ENCODE measurements around the gene RO60. TPM values are rescaled to one million over a fixed set of nuclear protein-coding genes. Genes with fewer than 3 reads are reported as not detected.

Gene RO60
- polyA plus RNA-seq, 1 of the 3 experiments (the other 2 are of a cell fraction): 6.4 TPM

DNA sequence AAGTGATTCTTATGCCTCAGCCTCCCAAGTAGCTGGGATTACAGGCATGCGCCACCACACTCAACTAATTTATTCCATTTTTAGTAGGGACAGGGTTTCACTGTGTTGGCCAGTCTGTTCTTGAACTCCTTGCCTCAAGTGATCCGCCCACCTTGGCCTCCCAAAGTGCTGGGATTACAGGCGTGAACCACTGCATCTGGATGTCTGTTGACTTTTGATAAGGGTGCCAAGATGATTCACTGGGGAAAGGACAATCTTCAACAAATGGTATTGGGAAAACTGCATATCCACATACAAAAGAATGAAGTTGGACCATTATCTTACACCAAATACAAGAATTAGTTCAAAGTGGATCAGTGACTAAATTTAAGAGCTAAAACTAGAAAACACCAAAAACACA, 19.8 kb downstream of the RO60 start:
- WGBS (ENCODE audit: low lambda C conversion rate): 94% methylated on average over 3 of the region's 3 CpGs
- CTCF ChIA-PET: no interaction called here

More for the DNA sequence above, 19.8 kb downstream of the RO60 start:
- POLR2A ChIA-PET: no interaction called here
- Histone ChIP-seq H3F3A (replicated peaks; ENCODE audit: insufficient read depth) (peaks cover 4% of the 10 kb centered on the region), H3K4me1 (ENCODE audit: control insufficient read depth in 1 of 2, insufficient read depth in 2 of 2, low read depth in 1 of 2, low read length in 1 of 2) (no peaks in the 10 kb centered on the region), H3K79me2 (ENCODE audit: insufficient read depth) (peaks cover 20% of the 10 kb centered on the region; the same call in 1 of the 2 replicates), H3K4me3 (ENCODE audit: low read depth in 2 of 2, low read length in 1 of 2) (no peak overlapping the region), H3K9ac (no peak overlapping the region), H2AFZ (ENCODE audit: low read depth) (no peak overlapping the region), H3K4me2 (no peak overlapping the region), H3K27me3 (ENCODE audit: insufficient read depth) (no peaks in the 10 kb centered on the region), H3K9me3 (peaks cover 10% of the 10 kb centered on the region; the same call in 1 of the 2 replicates), H3K9me2 (no peaks in the 10 kb centered on the region), H3K36me3 (replicated peaks in 1 of 2; ENCODE audit: control insufficient read depth in 1 of 2, insufficient read depth in 2 of 2, low read length in 1 of 2) (peaks cover 75 to 82% of the 10 kb centered on the region in 2 experiments), H3K27ac (ENCODE audit: low read depth in 2 of 2, low read length in 1 of 2) (no peak overlapping the region), H4K20me1 (ENCODE audit: insufficient read depth) (peaks cover 4% of the 10 kb centered on the region; the same call in 1 of the 2 replicates)
- no peak for TF ChIP-seq FOXM1 (IDR thresholded peaks at IDR 0.05; ENCODE audit: low read depth)
- TF ChIP-seq TCF12 (IDR thresholded peaks at IDR 0.05): no peak
- TF ChIP-seq, protein P1, sequence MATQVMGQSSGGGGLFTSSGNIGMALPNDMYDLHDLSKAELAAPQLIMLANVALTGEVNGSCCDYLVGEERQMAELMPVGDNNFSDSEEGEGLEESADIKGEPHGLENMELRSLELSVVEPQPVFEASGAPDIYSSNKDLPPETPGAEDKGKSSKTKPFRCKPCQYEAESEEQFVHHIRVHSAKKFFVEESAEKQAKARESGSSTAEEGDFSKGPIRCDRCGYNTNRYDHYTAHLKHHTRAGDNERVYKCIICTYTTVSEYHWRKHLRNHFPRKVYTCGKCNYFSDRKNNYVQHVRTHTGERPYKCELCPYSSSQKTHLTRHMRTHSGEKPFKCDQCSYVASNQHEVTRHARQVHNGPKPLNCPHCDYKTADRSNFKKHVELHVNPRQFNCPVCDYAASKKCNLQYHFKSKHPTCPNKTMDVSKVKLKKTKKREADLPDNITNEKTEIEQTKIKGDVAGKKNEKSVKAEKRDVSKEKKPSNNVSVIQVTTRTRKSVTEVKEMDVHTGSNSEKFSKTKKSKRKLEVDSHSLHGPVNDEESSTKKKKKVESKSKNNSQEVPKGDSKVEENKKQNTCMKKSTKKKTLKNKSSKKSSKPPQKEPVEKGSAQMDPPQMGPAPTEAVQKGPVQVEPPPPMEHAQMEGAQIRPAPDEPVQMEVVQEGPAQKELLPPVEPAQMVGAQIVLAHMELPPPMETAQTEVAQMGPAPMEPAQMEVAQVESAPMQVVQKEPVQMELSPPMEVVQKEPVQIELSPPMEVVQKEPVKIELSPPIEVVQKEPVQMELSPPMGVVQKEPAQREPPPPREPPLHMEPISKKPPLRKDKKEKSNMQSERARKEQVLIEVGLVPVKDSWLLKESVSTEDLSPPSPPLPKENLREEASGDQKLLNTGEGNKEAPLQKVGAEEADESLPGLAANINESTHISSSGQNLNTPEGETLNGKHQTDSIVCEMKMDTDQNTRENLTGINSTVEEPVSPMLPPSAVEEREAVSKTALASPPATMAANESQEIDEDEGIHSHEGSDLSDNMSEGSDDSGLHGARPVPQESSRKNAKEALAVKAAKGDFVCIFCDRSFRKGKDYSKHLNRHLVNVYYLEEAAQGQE (IDR thresholded peaks at IDR 0.05; ENCODE audit: low read depth, low read length): no peak
- TF ChIP-seq, protein P2, sequence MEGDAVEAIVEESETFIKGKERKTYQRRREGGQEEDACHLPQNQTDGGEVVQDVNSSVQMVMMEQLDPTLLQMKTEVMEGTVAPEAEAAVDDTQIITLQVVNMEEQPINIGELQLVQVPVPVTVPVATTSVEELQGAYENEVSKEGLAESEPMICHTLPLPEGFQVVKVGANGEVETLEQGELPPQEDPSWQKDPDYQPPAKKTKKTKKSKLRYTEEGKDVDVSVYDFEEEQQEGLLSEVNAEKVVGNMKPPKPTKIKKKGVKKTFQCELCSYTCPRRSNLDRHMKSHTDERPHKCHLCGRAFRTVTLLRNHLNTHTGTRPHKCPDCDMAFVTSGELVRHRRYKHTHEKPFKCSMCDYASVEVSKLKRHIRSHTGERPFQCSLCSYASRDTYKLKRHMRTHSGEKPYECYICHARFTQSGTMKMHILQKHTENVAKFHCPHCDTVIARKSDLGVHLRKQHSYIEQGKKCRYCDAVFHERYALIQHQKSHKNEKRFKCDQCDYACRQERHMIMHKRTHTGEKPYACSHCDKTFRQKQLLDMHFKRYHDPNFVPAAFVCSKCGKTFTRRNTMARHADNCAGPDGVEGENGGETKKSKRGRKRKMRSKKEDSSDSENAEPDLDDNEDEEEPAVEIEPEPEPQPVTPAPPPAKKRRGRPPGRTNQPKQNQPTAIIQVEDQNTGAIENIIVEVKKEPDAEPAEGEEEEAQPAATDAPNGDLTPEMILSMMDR (IDR thresholded peaks at IDR 0.05): no peak
- TF ChIP-seq SMC3 (IDR thresholded peaks at IDR 0.05; ENCODE audit: low read depth, low read length): no peak
- no peak for TF ChIP-seq GATA2 (CRISPR knock-in tag; IDR thresholded peaks at IDR 0.05)
- TF ChIP-seq, protein P3, sequence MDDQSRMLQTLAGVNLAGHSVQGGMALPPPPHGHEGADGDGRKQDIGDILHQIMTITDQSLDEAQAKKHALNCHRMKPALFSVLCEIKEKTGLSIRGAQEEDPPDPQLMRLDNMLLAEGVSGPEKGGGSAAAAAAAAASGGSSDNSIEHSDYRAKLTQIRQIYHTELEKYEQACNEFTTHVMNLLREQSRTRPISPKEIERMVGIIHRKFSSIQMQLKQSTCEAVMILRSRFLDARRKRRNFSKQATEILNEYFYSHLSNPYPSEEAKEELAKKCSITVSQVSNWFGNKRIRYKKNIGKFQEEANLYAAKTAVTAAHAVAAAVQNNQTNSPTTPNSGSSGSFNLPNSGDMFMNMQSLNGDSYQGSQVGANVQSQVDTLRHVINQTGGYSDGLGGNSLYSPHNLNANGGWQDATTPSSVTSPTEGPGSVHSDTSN (IDR thresholded peaks at IDR 0.05): no peak
- TF ChIP-seq RAD21 (IDR thresholded peaks at IDR 0.05; ENCODE audit: low read length): no peak
- TF ChIP-seq FOSL2 (IDR thresholded peaks at IDR 0.05; ENCODE audit: borderline replicate concordance, low read depth): no peak
- no peak for TF ChIP-seq RFX5 (IDR thresholded peaks at IDR 0.05; ENCODE audit: low read length)
- TF ChIP-seq GABPA (IDR thresholded peaks at IDR 0.05; ENCODE audit: low read depth): no peak
- TF ChIP-seq, protein P4, sequence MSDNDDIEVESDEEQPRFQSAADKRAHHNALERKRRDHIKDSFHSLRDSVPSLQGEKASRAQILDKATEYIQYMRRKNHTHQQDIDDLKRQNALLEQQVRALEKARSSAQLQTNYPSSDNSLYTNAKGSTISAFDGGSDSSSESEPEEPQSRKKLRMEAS (IDR thresholded peaks at IDR 0.05; ENCODE audit: low read depth): no peak
- TF ChIP-seq EP300 (IDR thresholded peaks at IDR 0.05; ENCODE audit: borderline replicate concordance in 1 of 2, low read depth in 1 of 2, low read length in 1 of 2): no peak
- TF ChIP-seq TAF1 (IDR thresholded peaks at IDR 0.05; ENCODE audit: borderline replicate concordance, low read depth, low read length): no peak
- TF ChIP-seq FOXJ3 (CRISPR knock-in tag; IDR thresholded peaks at IDR 0.05): no peak
- DNase-seq: no peak
